Measurements from ENCODE around the gene SPTLC2.

The SPTLC2 gene

DNA sequence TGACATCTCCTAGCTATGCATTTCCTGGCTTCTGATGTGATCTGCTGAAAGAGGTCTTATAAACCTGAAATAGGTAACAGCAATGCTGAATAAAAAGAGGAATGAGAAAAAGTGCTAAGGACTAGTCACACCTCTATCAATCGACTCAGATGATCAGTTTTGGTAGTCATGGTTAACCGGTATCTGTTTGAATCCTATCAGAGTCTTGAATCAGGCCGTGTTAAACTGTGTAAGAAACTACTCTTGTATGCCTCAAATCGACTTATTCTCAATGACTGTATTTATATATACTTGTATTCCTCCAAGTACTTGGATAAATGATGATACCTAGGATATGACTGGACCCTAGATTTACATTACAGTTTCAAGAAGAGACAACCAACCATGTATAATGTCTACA lies 107.1 kb downstream of the SPTLC2 start:
- H3K27me3 ChIP-seq (replicated peaks; ENCODE audit: insufficient read depth, low read length): no peaks in the 10 kb centered on the region
- no peaks in the 10 kb centered on the region for H3F3A ChIP-seq (ENCODE audit: insufficient read depth, low read length)
- H2AFZ ChIP-seq (ENCODE audit: low read length): no peak overlapping the region
- no peaks in the 10 kb centered on the region for H4K20me1 ChIP-seq (ENCODE audit: insufficient read depth, low read length)
- H3K27ac ChIP-seq (ENCODE audit: low read length): no peak overlapping the region
- no peaks in the 10 kb centered on the region for H3K9me2 ChIP-seq (replicated peaks; ENCODE audit: insufficient read depth, low read length)
- no peak overlapping the region for H3K4me2 ChIP-seq (ENCODE audit: low read depth, low read length)
- H3K9me3 ChIP-seq (replicated peaks; ENCODE audit: insufficient read depth, low read length): no peaks in the 10 kb centered on the region
- no peaks in the 10 kb centered on the region for H3K4me1 ChIP-seq (ENCODE audit: low read length)
- no peaks in the 10 kb centered on the region for H3K79me2 ChIP-seq (ENCODE audit: low read length)
- no peak overlapping the region for H3K9ac ChIP-seq (ENCODE audit: low read length)
- no peak overlapping the region for H3K4me3 ChIP-seq (ENCODE audit: low read length)
- DNase-seq: no peak
- TF ChIP-seq, protein P1, sequence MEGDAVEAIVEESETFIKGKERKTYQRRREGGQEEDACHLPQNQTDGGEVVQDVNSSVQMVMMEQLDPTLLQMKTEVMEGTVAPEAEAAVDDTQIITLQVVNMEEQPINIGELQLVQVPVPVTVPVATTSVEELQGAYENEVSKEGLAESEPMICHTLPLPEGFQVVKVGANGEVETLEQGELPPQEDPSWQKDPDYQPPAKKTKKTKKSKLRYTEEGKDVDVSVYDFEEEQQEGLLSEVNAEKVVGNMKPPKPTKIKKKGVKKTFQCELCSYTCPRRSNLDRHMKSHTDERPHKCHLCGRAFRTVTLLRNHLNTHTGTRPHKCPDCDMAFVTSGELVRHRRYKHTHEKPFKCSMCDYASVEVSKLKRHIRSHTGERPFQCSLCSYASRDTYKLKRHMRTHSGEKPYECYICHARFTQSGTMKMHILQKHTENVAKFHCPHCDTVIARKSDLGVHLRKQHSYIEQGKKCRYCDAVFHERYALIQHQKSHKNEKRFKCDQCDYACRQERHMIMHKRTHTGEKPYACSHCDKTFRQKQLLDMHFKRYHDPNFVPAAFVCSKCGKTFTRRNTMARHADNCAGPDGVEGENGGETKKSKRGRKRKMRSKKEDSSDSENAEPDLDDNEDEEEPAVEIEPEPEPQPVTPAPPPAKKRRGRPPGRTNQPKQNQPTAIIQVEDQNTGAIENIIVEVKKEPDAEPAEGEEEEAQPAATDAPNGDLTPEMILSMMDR (IDR thresholded peaks at IDR 0.05; ENCODE audit: low read length): no peak
- TF ChIP-seq EZH2 (optimal IDR thresholded peaks at IDR 0.05; ENCODE audit: low read depth, low read length) (no peak), EZH2phosphoT487 (IDR thresholded peaks at IDR 0.05; ENCODE audit: low read length) (no peak)
- no peaks in the 10 kb centered on the region for H3K36me3 ChIP-seq (replicated peaks; ENCODE audit: insufficient read depth, low read length)

GRCh38 chr14:77508876-77509275 lies 107.6 kb downstream of the SPTLC2 start:
- no peak for DNase-seq
- H3K79me2 ChIP-seq (ENCODE audit: low read length): no peaks in the 10 kb centered on the region
- no peaks in the 10 kb centered on the region for H3K4me1 ChIP-seq (ENCODE audit: low read length)
- no peak overlapping the region for H3K9ac ChIP-seq (ENCODE audit: low read length)
- no peaks in the 10 kb centered on the region for H3F3A ChIP-seq (ENCODE audit: insufficient read depth, low read length)
- TF ChIP-seq, protein P1 (IDR thresholded peaks at IDR 0.05; ENCODE audit: low read length): no peak
- TF ChIP-seq EZH2 (optimal IDR thresholded peaks at IDR 0.05; ENCODE audit: low read depth, low read length): no peak
- no peak overlapping the region for H3K4me2 ChIP-seq (ENCODE audit: low read depth, low read length)
- no peaks in the 10 kb centered on the region for H4K20me1 ChIP-seq (ENCODE audit: insufficient read depth, low read length)
- no peaks in the 10 kb centered on the region for H3K27me3 ChIP-seq (replicated peaks; ENCODE audit: insufficient read depth, low read length)
- no peaks in the 10 kb centered on the region for H3K36me3 ChIP-seq (replicated peaks; ENCODE audit: insufficient read depth, low read length)
- no peaks in the 10 kb centered on the region for H3K9me2 ChIP-seq (replicated peaks; ENCODE audit: insufficient read depth, low read length)
- H3K4me3 ChIP-seq (ENCODE audit: low read length): no peak overlapping the region
- H2AFZ ChIP-seq (ENCODE audit: low read length): no peak overlapping the region
- H3K9me3 ChIP-seq (replicated peaks; ENCODE audit: insufficient read depth, low read length): no peaks in the 10 kb centered on the region
- H3K27ac ChIP-seq (ENCODE audit: low read length): no peak overlapping the region

GRCh38 chr14:77508249-77508648 lies 108.2 kb downstream of the SPTLC2 start:
- Histone ChIP-seq H3K4me2 (ENCODE audit: low read depth, low read length) (no peak overlapping the region), H3K4me1 (ENCODE audit: low read length) (no peaks in the 10 kb centered on the region), H3F3A (ENCODE audit: insufficient read depth, low read length) (no peaks in the 10 kb centered on the region), H4K20me1 (ENCODE audit: insufficient read depth, low read length) (no peaks in the 10 kb centered on the region), H2AFZ (ENCODE audit: low read length) (no peak overlapping the region), H3K9me2 (replicated peaks; ENCODE audit: insufficient read depth, low read length) (no peaks in the 10 kb centered on the region), H3K27ac (ENCODE audit: low read length) (no peak overlapping the region), H3K79me2 (ENCODE audit: low read length) (no peaks in the 10 kb centered on the region), H3K27me3 (replicated peaks; ENCODE audit: insufficient read depth, low read length) (no peaks in the 10 kb centered on the region), H3K9me3 (replicated peaks; ENCODE audit: insufficient read depth, low read length) (no peaks in the 10 kb centered on the region), H3K4me3 (ENCODE audit: low read length) (no peak overlapping the region), H3K9ac (ENCODE audit: low read length) (no peak overlapping the region), H3K36me3 (replicated peaks; ENCODE audit: insufficient read depth, low read length) (no peaks in the 10 kb centered on the region)
- TF ChIP-seq EZH2phosphoT487 (IDR thresholded peaks at IDR 0.05; ENCODE audit: low read length): no peak
- no peak for TF ChIP-seq EZH2 (optimal IDR thresholded peaks at IDR 0.05; ENCODE audit: low read depth, low read length)
- TF ChIP-seq, protein P1 (IDR thresholded peaks at IDR 0.05; ENCODE audit: low read length): no peak
- no peak for DNase-seq
